GM13977 (cell line): ENCODE measurements around the gene CAMTA1.

Experiments used
- DNase-seq: peaks from one replicate; pipeline ENCODE4 v3.0.0; 2012; ENCODE audit warnings: low spot score
- in situ Hi-C: fragments of 300-500 bp; cut with MboI; formaldehyde crosslinking; loops from one replicate; pipeline ENCODE4 v1.12.0; 2022; ENCODE audit warnings: low sequenced_read_pairs, low pct_unique_long_range_greater_than_20kb, mixed read lengths, inconsistent platforms; ENCODE audit not compliant: unreplicated experiment
- TF ChIP-seq, protein P1 (sequence below): IDR thresholded peaks from 2 replicates; pipeline ENCODE4 v1.5.1; 2012; ENCODE audit warnings: mild to moderate bottlenecking, control low read depth; ENCODE audit not compliant: insufficient read depth; ENCODE audit errors: extremely low read depth, missing control alignments

Gene CAMTA1

DNA sequence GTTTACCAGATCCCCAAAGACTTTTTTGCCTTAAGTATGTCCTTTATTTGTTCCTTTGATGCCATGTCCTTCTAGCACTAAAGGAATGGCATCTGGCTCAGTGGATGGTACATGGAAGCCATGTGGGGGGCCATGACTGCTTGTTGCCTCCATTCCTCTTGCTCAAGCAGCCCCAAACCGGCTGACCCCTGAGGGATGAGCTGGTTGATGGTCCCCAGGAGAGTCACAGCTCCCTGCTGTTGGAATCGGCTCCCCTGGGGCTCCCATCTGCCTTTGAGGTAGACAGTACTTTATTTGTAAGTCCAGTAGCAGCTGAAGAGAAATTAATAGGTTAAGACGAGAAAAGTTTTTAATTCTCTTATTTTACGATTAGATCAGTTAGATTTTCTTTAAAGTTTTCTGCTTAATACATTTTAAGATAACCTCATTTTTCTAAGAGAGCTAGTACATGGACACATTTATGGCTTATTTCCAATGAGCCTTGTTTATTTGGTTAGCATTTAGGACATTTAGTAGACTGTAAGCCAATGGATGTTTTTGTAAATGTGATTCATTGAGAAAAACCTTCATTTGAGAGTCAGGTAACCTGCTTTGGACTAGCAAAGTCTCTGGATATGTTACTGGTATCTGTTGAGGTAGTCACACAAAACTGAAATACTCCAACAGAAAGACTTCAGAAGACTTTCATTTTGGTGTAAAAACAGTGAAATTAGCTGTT, 88.2 kb downstream of the CAMTA1 start:
- in situ Hi-C loops: no loop called here
- DNase-seq: no peak
- TF ChIP-seq, protein P1, sequence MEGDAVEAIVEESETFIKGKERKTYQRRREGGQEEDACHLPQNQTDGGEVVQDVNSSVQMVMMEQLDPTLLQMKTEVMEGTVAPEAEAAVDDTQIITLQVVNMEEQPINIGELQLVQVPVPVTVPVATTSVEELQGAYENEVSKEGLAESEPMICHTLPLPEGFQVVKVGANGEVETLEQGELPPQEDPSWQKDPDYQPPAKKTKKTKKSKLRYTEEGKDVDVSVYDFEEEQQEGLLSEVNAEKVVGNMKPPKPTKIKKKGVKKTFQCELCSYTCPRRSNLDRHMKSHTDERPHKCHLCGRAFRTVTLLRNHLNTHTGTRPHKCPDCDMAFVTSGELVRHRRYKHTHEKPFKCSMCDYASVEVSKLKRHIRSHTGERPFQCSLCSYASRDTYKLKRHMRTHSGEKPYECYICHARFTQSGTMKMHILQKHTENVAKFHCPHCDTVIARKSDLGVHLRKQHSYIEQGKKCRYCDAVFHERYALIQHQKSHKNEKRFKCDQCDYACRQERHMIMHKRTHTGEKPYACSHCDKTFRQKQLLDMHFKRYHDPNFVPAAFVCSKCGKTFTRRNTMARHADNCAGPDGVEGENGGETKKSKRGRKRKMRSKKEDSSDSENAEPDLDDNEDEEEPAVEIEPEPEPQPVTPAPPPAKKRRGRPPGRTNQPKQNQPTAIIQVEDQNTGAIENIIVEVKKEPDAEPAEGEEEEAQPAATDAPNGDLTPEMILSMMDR: no peak

DNA sequence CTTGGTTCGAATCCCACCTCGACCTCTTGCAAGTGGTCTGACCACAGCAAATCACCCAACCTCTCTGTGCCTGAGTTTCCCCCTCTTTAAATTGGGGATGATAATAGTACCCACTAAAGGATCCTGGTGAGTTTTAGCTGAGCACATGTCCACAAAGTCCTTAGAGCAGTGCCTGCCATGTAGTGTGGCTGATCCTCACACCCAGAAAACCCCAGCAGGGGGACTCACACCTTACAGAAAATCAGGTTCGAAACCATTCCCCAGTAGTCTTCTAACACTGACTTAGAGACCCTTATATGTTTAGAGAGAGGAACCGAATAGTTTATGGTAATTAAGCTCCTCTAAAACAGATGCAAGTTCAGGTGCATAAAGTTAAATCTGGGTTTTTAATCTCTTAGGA, 89.0 kb downstream of the CAMTA1 start:
- TF ChIP-seq, protein P1: no peak
- in situ Hi-C loops: no loop called here
- no peak for DNase-seq

GRCh38 chr1:6880951-6881690, 95.9 kb downstream of the CAMTA1 start:
- no peak for DNase-seq
- in situ Hi-C loops: no loop called here
- TF ChIP-seq, protein P1: no peak

DNA sequence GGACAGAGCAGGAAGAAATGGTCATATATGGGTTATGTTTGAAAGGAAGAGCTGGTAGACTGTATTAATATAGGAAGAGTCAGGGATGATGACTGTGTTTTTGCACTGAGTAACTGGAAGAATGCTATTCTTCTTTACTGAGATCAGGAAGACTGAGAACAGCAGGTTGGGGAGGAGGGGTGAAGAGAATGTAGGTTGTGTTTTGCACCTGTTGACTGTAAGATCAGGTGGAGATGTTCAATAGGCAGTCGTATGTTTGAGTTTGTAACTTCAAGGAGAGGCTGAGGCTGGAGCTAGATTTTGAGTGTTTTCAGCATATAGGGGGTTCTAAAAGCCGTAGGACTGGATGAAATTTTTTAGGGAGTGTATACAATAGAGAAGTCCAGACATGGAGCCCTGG, 97.2 kb downstream of the CAMTA1 start:
- in situ Hi-C loops: no loop called here
- TF ChIP-seq, protein P1: no peak
- DNase-seq: no peak

- no peak for DNase-seq
- in situ Hi-C loops: no loop called here
- TF ChIP-seq, protein P1: no peak
These were observed 99.4 kb downstream of the CAMTA1 start for GRCh38 chr1:6884652-6885153.

DNA sequence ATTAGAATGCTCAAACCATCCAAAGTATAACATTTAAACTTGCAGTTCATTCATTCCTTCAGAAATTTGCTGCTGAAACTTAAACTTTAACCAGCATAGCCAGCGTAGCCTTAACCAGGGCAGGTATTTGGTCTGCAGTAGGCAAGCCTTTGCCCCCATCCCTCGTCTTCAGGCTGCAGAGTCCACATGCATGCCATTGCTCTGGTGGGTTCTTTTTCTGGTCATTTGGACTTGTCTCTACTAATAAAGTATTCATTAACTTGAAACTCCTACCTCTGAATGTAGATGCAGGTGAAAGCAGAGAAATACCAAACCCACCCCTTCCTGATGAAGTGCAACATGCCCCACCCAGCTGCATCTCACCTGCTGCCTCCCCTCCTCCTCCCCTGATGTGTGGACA, 100.2 kb downstream of the CAMTA1 start:
- TF ChIP-seq, protein P1: no peak
- DNase-seq: no peak
- in situ Hi-C loops: no loop called here
